NCI-H345 treated with DMSO at 0.1 percent for 48 hours (cell line): ENCODE results near the gene C17orf78.
"Not testable (repeated sequence)": the region's sequence is repeated elsewhere in the genome, so short reads cannot be mapped to it uniquely, and the experiment has no call there.

Source experiments
- DNase-seq: peaks from one replicate; lab custom pipeline; 2025; ENCODE audit not compliant: unreplicated experiment; lab: John Stamatoyannopoulos, UW

Gene C17orf78

GRCh38 chr17:37385474-37385990, 9.7 kb downstream of the C17orf78 start:
- DNase-seq, result no peak

- no peak for DNase-seq
These were observed 10.7 kb downstream of the C17orf78 start for GRCh38 chr17:37386462-37386861.

GRCh38 chr17:37388266-37388665, 12.5 kb downstream of the C17orf78 start:
- no peak for DNase-seq

- no peak for DNase-seq
These were observed 13.4 kb downstream of the C17orf78 start for GRCh38 chr17:37389160-37389559.

- no peak for DNase-seq
These were observed 15.4 kb downstream of the C17orf78 start for GRCh38 chr17:37391146-37391545.

GRCh38 chr17:37392024-37392590, 16.3 kb downstream of the C17orf78 start:
- DNase-seq, result no peak

- DNase-seq, result no peak
These were observed 17.6 kb downstream of the C17orf78 start for GRCh38 chr17:37393352-37393751.

- DNase-seq, result no peak
These were observed 23.5 kb downstream of the C17orf78 start for GRCh38 chr17:37399265-37399803.

- no peak for DNase-seq
These were observed 24.7 kb downstream of the C17orf78 start for GRCh38 chr17:37400505-37400904.

- DNase-seq, result not testable (repeated sequence)
These were observed 29.7 kb downstream of the C17orf78 start for GRCh38 chr17:37405522-37405921.

GRCh38 chr17:37405955-37406634, 30.3 kb downstream of the C17orf78 start:
- no peak for DNase-seq

- peak; percentile 54 for DNase-seq
These were observed 31.1 kb downstream of the C17orf78 start, which contains the start of the genes ACACA and TADA2A for GRCh38 chr17:37406635-37407461. Gene ACACA, minus strand, starts transcription at chr17:37406836. Its CDS starts 537 bp downstream, at chr17:37406299. Gene TADA2A, plus strand, starts transcription at chr17:37406886. Its CDS starts 4,480 bp downstream, at chr17:37411366.

- not testable (repeated sequence) for DNase-seq
These were observed 32.3 kb downstream of the C17orf78 start for GRCh38 chr17:37408145-37408479.

GRCh38 chr17:37410357-37410756, 34.6 kb downstream of the C17orf78 start:
- DNase-seq, result no peak

- no peak for DNase-seq
These were observed 38.2 kb downstream of the C17orf78 start for GRCh38 chr17:37413875-37414519.

- DNase-seq, result no peak
These were observed 42.1 kb downstream of the C17orf78 start for GRCh38 chr17:37417852-37418251.

GRCh38 chr17:37422971-37423625, 47.3 kb downstream of the C17orf78 start:
- no peak for DNase-seq

GRCh38 chr17:37425268-37425667, 49.5 kb downstream of the C17orf78 start:
- DNase-seq, result no peak

GRCh38 chr17:37429039-37429438, 53.3 kb downstream of the C17orf78 start:
- DNase-seq, result no peak

GRCh38 chr17:37429453-37429852, 53.7 kb downstream of the C17orf78 start:
- no peak for DNase-seq
